K562 (cell line): ENCODE data around the gene SMCP. TPM values are rescaled to one million over a fixed set of nuclear protein-coding genes. Genes with fewer than 3 reads are reported as not detected.

Source experiments
- ATAC-seq: fragments of 200-7000 bp; cut with Tn5 transposase; 3 replicates; pipeline ENCODE4 v1.9.1; 2020; ENCODE audit warnings: moderate library complexity
- BruUV-seq: library from RNA; stranded (reverse); fragments of 400-500 nt; replicated peaks from 2 replicates; lab custom pipeline; 2021; lab: Mats Ljungman, UMichigan
- CTCF ChIA-PET: fragments of 300-600 bp; formaldehyde crosslinking; extraction: SDS; loops from one replicate; lab custom pipeline; 2021; ENCODE audit warnings: low intra/inter-chr PET ratio; lab: Yijun Ruan, JAX
- POLR2A ChIA-PET: fragments of 300-600, 350-650 bp; sonication (Branson Sonifier 250); formaldehyde crosslinking; extraction: SDS; loops from one replicate; lab custom pipeline; 2021; ENCODE audit warnings: antibody characterized with exemption, inconsistent platforms; lab: Yijun Ruan, JAX
- DNase-seq, 4 experiments: peaks; one replicate each; pipeline versions ENCODE4 v3.0.0 to v3.0.0-alpha.2; 2011 to 2018; ENCODE audit warnings: low spot score in 3 of 4, mixed read lengths in 3 of 4; ENCODE audit errors: extremely low read depth in 1 of 4
- FAIRE-seq: peaks from 2 replicates; lab custom pipeline; 2011; peaks lifted over from hg19 to GRCh38; lab: Jason Lieb, UNC
- H2AFZ ChIP-seq: 2 replicates; pipeline ENCODE4 v1.6.0; 2011; ENCODE audit warnings: low read depth, low read length, control low read depth, inconsistent platforms
- H3K27ac ChIP-seq: fragments of 200-600 bp; 3 replicates; pipeline ENCODE4 v1.8.0; 2011; ENCODE audit warnings: low read depth, mild to moderate bottlenecking, control low read depth, inconsistent platforms, low read length, moderate library complexity, mixed read lengths; ENCODE audit errors: extremely low read depth
- H3K27me3 ChIP-seq, 2 experiments: fragments of 300-600 bp in 1 of 2; 2 replicates in 1 of 2; 3 replicates in 1 of 2; pipeline versions ENCODE4 v1.6.0 to v1.8.0; 2011; ENCODE audit warnings: inconsistent platforms in 2 of 2, low read length in 2 of 2, mild to moderate bottlenecking in 1 of 2, mixed read lengths in 1 of 2, moderate library complexity in 1 of 2; ENCODE audit not compliant: control insufficient read depth in 2 of 2, insufficient read depth in 2 of 2
- H3K36me3 ChIP-seq: fragments of 300-600 bp; 3 replicates; pipeline ENCODE4 v1.8.0; 2011; ENCODE audit warnings: mild to moderate bottlenecking, low read length, inconsistent platforms; ENCODE audit not compliant: control insufficient read depth, insufficient read depth
- H3K4me1 ChIP-seq, 2 experiments: fragments of 200-600 bp in 1 of 2; replicated peaks in 1 of 2; 2 replicates in 1 of 2; 3 replicates in 1 of 2; pipeline versions ENCODE4 v1.5.1 to v1.8.0; 2011; ENCODE audit warnings: inconsistent platforms in 2 of 2, low read length in 2 of 2, mild to moderate bottlenecking in 1 of 2, mixed read lengths in 1 of 2, moderate library complexity in 1 of 2; ENCODE audit not compliant: control insufficient read depth in 2 of 2, insufficient read depth in 2 of 2
- H3K4me2 ChIP-seq: 2 replicates; pipeline ENCODE4 v1.6.1; 2011; ENCODE audit warnings: low read length, control low read depth, inconsistent platforms, mixed read lengths; ENCODE audit not compliant: insufficient read depth
- H3K4me3 ChIP-seq: fragments of 200-600 bp; sonication (generic), shearing (Covaris generic); 2 replicates; pipeline ENCODE4 v1.5.1; 2016; ENCODE audit warnings: control low read depth, inconsistent platforms
- H3K79me2 ChIP-seq: fragments of 200-600 bp; 3 replicates; pipeline ENCODE4 v1.8.0; 2011; ENCODE audit warnings: low read length, inconsistent platforms; ENCODE audit not compliant: control insufficient read depth, insufficient read depth
- H3K9ac ChIP-seq, 2 experiments: 2 replicates each; pipeline versions ENCODE4 v1.6.0 to v1.6.1; 2011; ENCODE audit warnings: low read depth in 2 of 2, low read length in 2 of 2, control low read depth in 1 of 2, inconsistent platforms in 1 of 2, mild to moderate bottlenecking in 1 of 2, mixed read lengths in 1 of 2; ENCODE audit not compliant: insufficient read depth in 1 of 2
- H3K9me1 ChIP-seq: one replicate; pipeline ENCODE4 v1.6.0; 2011; ENCODE audit warnings: inconsistent platforms, mild to moderate bottlenecking, low read length, moderate library complexity; ENCODE audit not compliant: control insufficient read depth, insufficient read depth
- H3K9me3 ChIP-seq: replicated peaks from 2 replicates; pipeline ENCODE4 v1.5.1; 2011; ENCODE audit warnings: low read depth, low read length, inconsistent platforms; ENCODE audit not compliant: control insufficient read depth, insufficient read depth
- H4K20me1 ChIP-seq: replicated peaks from 2 replicates; pipeline ENCODE4 v1.6.1; 2011; ENCODE audit warnings: low read length, inconsistent platforms, mixed read lengths; ENCODE audit not compliant: control insufficient read depth, insufficient read depth
- ADNP ChIP-seq: fragments of 200-800 bp; sonication (Bioruptor generic); IDR thresholded peaks from 2 replicates; pipeline ENCODE4 v1.6.1; 2016; ENCODE audit warnings: missing genetic modification characterization, missing compliant biosample characterization
- BMI1 ChIP-seq: fragments of 150-350 bp; IDR thresholded peaks from 2 replicates; pipeline ENCODE4 v1.6.1; 2014; ENCODE audit warnings: low read length
- BRCA1 ChIP-seq, 2 experiments: fragments of 450-650 bp in 1 of 2; sonication (generic) in 1 of 2; formaldehyde crosslinking in 1 of 2; IDR thresholded peaks; 2 replicates each; pipeline versions ENCODE4 v1.5.0 to v1.6.1; 2017 to 2020; ENCODE audit warnings: mild to moderate bottlenecking in 1 of 2, missing genetic modification reagents in 1 of 2
- CBX8 ChIP-seq: fragments of 200-600 bp; sonication (generic); IDR thresholded peaks from 2 replicates; pipeline ENCODE4 v1.6.1; 2012; ENCODE audit warnings: borderline replicate concordance, mixed run types, low read depth, mild to moderate bottlenecking, moderate library complexity, mixed read lengths, low read length, control low read depth, inconsistent platforms; ENCODE audit not compliant: poor library complexity, severe bottlenecking; ENCODE audit errors: extremely low read depth
- ETS1 ChIP-seq: conservative IDR thresholded peaks from 2 replicates; pipeline ENCODE4 v1.6.1; 2011; ENCODE audit warnings: low read depth, mild to moderate bottlenecking, low read length; ENCODE audit not compliant: control insufficient read depth
- HDAC2 ChIP-seq: fragments of 450-650 bp; IDR thresholded peaks from 2 replicates; pipeline ENCODE4 v1.6.1; 2016; ENCODE audit warnings: mild to moderate bottlenecking
- HNRNPH1 ChIP-seq: fragments of 200-400 bp; formaldehyde crosslinking; optimal IDR thresholded peaks from 2 replicates; pipeline ENCODE3; 2017; ENCODE audit warnings: low read depth, mild to moderate bottlenecking, low read length, moderate library complexity
- HSF4 ChIP-seq: fragments of 250-450 bp; sonication (Bioruptor Pico); IDR thresholded peaks from 2 replicates; pipeline ENCODE4 v2.1.2; 2022; ENCODE audit warnings: mild to moderate bottlenecking, moderate library complexity, borderline replicate concordance
- PATZ1 ChIP-seq: fragments of 250-450 bp; sonication (Bioruptor Pico); IDR thresholded peaks from 2 replicates; pipeline ENCODE4 v1.5.0; 2020; ENCODE audit warnings: mild to moderate bottlenecking, borderline replicate concordance
- PURB ChIP-seq: sonication (generic); formaldehyde crosslinking; IDR thresholded peaks from 2 replicates; pipeline ENCODE4 v1.9.0; 2021; ENCODE audit warnings: low read depth, mild to moderate bottlenecking, missing genetic modification reagents
- SRF ChIP-seq, 2 experiments: fragments of 250-450, 450-650 bp in 1 of 2; sonication (Bioruptor Pico) in 1 of 2; sonication (generic) in 1 of 2; formaldehyde crosslinking; IDR thresholded peaks; 2 replicates each; pipeline versions ENCODE4 v1.5.0 to v1.5.1; 2020 to 2022; ENCODE audit warnings: mild to moderate bottlenecking in 1 of 2, missing genetic modification reagents in 1 of 2
- ZBED1 ChIP-seq: IDR thresholded peaks from 2 replicates; pipeline ENCODE4 v1.6.1; 2014
- ZBTB49 ChIP-seq: sonication (generic); formaldehyde crosslinking; IDR thresholded peaks from 2 replicates; pipeline ENCODE4 v1.8.0; 2022; ENCODE audit warnings: missing genetic modification reagents, mild to moderate bottlenecking, borderline replicate concordance
- ZNF395 ChIP-seq: fragments of 200-800 bp; sonication (Bioruptor generic); IDR thresholded peaks from 2 replicates; pipeline ENCODE4 v1.6.1; 2017; ENCODE audit warnings: missing genetic modification characterization, missing compliant biosample characterization
- WGBS: fragments of 100-300 bp; shearing (Covaris generic); methylation state at CpG from one replicate; pipeline ENCODE4 v1.1.6; 2016; ENCODE audit warnings: low coverage, mixed read lengths; ENCODE audit not compliant: insufficient coverage; ENCODE audit errors: missing lambda C conversion rate; 5-methylcytosine and 5-hydroxymethylcytosine counted together
- in situ Hi-C: fragments of 300-500 bp; cut with MboI; formaldehyde crosslinking; loops from 4 replicates; pipeline ENCODE4 v1.15.0; 2018; ENCODE audit warnings: inconsistent platforms, mixed read lengths
- intact Hi-C: fragments of 100-400 bp; cut with micrococcal nuclease; formaldehyde crosslinking; loops from 2 replicates; pipeline ENCODE4 v1.14.2; 2022
- polyA plus RNA-seq, 8 experiments: library from polyadenylated mRNA; depleted of rRNA in 4 of 8; stranded (reverse) in 5 of 8; unstranded in 3 of 8; fragments of >200 nt; fragmentation: Nextera tagmentation in 2 of 8; fragmentation: Illumina TruSeq in 1 of 8; extraction: Ambion mirVana in 2 of 8; extraction: Trizol in 1 of 8; gene quantifications; 2 replicates each; pipeline versions ENCODE4 v1.2.1 to v1.2.3, GENCODE V29; 2011 to 2014; ENCODE audit warnings: inconsistent platforms in 1 of 8, missing spikeins in 1 of 8
- total RNA-seq, 7 experiments: library from RNA; depleted of rRNA in 6 of 7; stranded (reverse); fragments of >200 nt in 6 of 7; fragmentation: Illumina TruSeq in 2 of 7; extraction: Trizol in 2 of 7; gene quantifications; 2 replicates each; pipeline versions ENCODE4 v1.2.1 to v1.2.3, GENCODE V29; 2011 to 2021; ENCODE audit warnings: low replicate concordance in 1 of 7

The SMCP gene
- total and polyA plus RNA-seq, 9 of the 15 experiments (the other 6 are each of a cell fraction or from before 2014, with no cell fraction given), result not detected

GRCh38 chr1:152888126-152888525, 10.0 kb downstream of the SMCP start (continued):
- TF ChIP-seq PATZ1 (CRISPR knock-in tag) (no peak), SRF (CRISPR knock-in tag; IDR thresholded peaks at IDR 0.05) (no peak), ETS1 (no peak), CBX8 (no peak), PURB (CRISPR knock-in tag) (no peak), ADNP (tag) (no peak)

- H3K27me3 ChIP-seq, result no peaks in the 10 kb centered on the region
- ChIA-PET POLR2A (interaction anchor here (1.0 kb wide), 1 partner anchor 9 kb away, joined by 3 read pairs; the partner anchor contains the start of gene IVL), CTCF (no interaction called here)
- no peaks in the 10 kb centered on the region for H3K36me3 ChIP-seq
- FAIRE-seq, result no peak
- intact Hi-C loops, result no loop called here
- no peaks in the 10 kb centered on the region for H4K20me1 ChIP-seq
- DNase-seq, result no peak
- no peak overlapping the region for H3K9ac ChIP-seq
- H3K9me1 ChIP-seq, result no peaks in the 10 kb centered on the region
- H3K4me3 ChIP-seq, result no peak overlapping the region
- H3K79me2 ChIP-seq, result no peaks in the 10 kb centered on the region
- no peak overlapping the region for H3K27ac ChIP-seq
- no peaks in the 10 kb centered on the region for H3K4me1 ChIP-seq
- ATAC-seq, result no peak
- no TSS peak for BruUV-seq
- no peaks in the 10 kb centered on the region for H3K9me3 ChIP-seq
- no peak overlapping the region for H2AFZ ChIP-seq
- WGBS, result 0% methylated on average over 4 of the region's 4 CpGs
- in situ Hi-C loops, result no loop called here
- no peak overlapping the region for H3K4me2 ChIP-seq
- TF ChIP-seq ZBED1 (no peak), HNRNPH1 (no peak), BRCA1 (IDR thresholded peaks at IDR 0.05) (no peak), BRCA1 (CRISPR knock-in tag; IDR thresholded peaks at IDR 0.05) (no peak), ZNF395 (CRISPR knock-in tag) (no peak), ZBTB49 (CRISPR knock-in tag) (no peak), HSF4 (no peak), HDAC2 (no peak), BMI1 (no peak)
Measured at GRCh38 chr1:152899027-152899426, 20.9 kb downstream of the SMCP start.
